Chondrocyte (in vitro differentiated cells): ENCODE results near the gene EPAS1. TPM values are rescaled to one million over a fixed set of nuclear protein-coding genes. Genes with fewer than 3 reads are reported as not detected.

Experiments
- DNase-seq: peaks from one replicate; pipeline ENCODE4 v3.0.0; 2021; ENCODE audit warnings: mixed read lengths, low spot score
- H3K27ac Mint-ChIP-seq: one replicate; pipeline ENCODE4 v1.8.0; 2021; ENCODE audit warnings: mild to moderate bottlenecking, moderate library complexity, mixed read lengths; ENCODE audit not compliant: unreplicated experiment
- H3K27me3 Mint-ChIP-seq: 2 replicates; pipeline ENCODE4 v1.8.0; 2021; ENCODE audit warnings: low read depth, mixed read lengths
- H3K36me3 Mint-ChIP-seq: 2 replicates; pipeline ENCODE4 v1.8.0; 2021; ENCODE audit warnings: low read depth, mixed read lengths
- H3K4me1 Mint-ChIP-seq: 2 replicates; pipeline ENCODE4 v1.8.0; 2021; ENCODE audit warnings: low read depth, mild to moderate bottlenecking, mixed read lengths
- H3K4me3 Mint-ChIP-seq: one replicate; pipeline ENCODE4 v1.8.0; 2021; ENCODE audit warnings: mild to moderate bottlenecking, moderate library complexity, mixed read lengths; ENCODE audit not compliant: unreplicated experiment
- H3K9me3 Mint-ChIP-seq: 2 replicates; pipeline ENCODE4 v1.8.0; 2021; ENCODE audit warnings: low read depth, mixed read lengths
- CTCF ChIP-seq: fragments of 200-600 bp; sonication (generic); IDR thresholded peaks from 2 replicates; pipeline ENCODE4 v1.5.0; 2021; ENCODE audit warnings: antibody characterized with exemption, mild to moderate bottlenecking, moderate library complexity
- total RNA-seq: library from RNA; stranded (reverse); gene quantifications from 3 replicates; pipeline ENCODE4 v1.2.1, GENCODE V29; 2021

EPAS1 gene
- total RNA-seq, 1 donor from 2014 or later: 122 TPM

- H3K4me3 Mint-ChIP-seq: no peak overlapping the region
- no peak overlapping the region for H3K27ac Mint-ChIP-seq
- DNase-seq: no peak
- H3K36me3 Mint-ChIP-seq: peaks cover 46% of the 10 kb centered on the region
- TF ChIP-seq CTCF: no peak
- H3K9me3 Mint-ChIP-seq: no peaks in the 10 kb centered on the region
- H3K27me3 Mint-ChIP-seq: no peaks in the 10 kb centered on the region
- peaks cover 10% of the 10 kb centered on the region for H3K4me1 Mint-ChIP-seq
Measured at GRCh38 chr2:46380038-46380940, 83.1 kb downstream of the EPAS1 start.

GRCh38 chr2:46381263-46381849, 84.1 kb downstream of the EPAS1 start:
- no peak for DNase-seq
- no peak overlapping the region for H3K4me3 Mint-ChIP-seq

GRCh38 chr2:46381871-46382270, 84.7 kb downstream of the EPAS1 start:
- Mint-ChIP-seq H3K27me3 (no peaks in the 10 kb centered on the region), H3K36me3 (peaks cover 39% of the 10 kb centered on the region), H3K4me1 (peaks cover 10% of the 10 kb centered on the region), H3K4me3 (no peak overlapping the region), H3K27ac (no peak overlapping the region), H3K9me3 (no peaks in the 10 kb centered on the region)
- TF ChIP-seq CTCF: no peak
- DNase-seq: no peak

More at GRCh38 chr2:46381263-46381849, 84.1 kb downstream of the EPAS1 start:
- TF ChIP-seq CTCF: no peak
- no peaks in the 10 kb centered on the region for H3K27me3 Mint-ChIP-seq
- H3K9me3 Mint-ChIP-seq: no peaks in the 10 kb centered on the region
- no peak overlapping the region for H3K27ac Mint-ChIP-seq
- peaks cover 41% of the 10 kb centered on the region for H3K36me3 Mint-ChIP-seq
- peaks cover 10% of the 10 kb centered on the region for H3K4me1 Mint-ChIP-seq

- no peak overlapping the region for H3K4me3 Mint-ChIP-seq
- no peak for DNase-seq
- TF ChIP-seq CTCF: no peak
- H3K9me3 Mint-ChIP-seq: no peaks in the 10 kb centered on the region
- H3K4me1 Mint-ChIP-seq: peaks cover 10% of the 10 kb centered on the region
- peaks cover 38% of the 10 kb centered on the region for H3K36me3 Mint-ChIP-seq
- no peak overlapping the region for H3K27ac Mint-ChIP-seq
- no peaks in the 10 kb centered on the region for H3K27me3 Mint-ChIP-seq
Measured at GRCh38 chr2:46382331-46383112, 85.3 kb downstream of the EPAS1 start.

- no peak for TF ChIP-seq CTCF
- no peaks in the 10 kb centered on the region for H3K9me3 Mint-ChIP-seq
- no peak for DNase-seq
- no peaks in the 10 kb centered on the region for H3K27me3 Mint-ChIP-seq
- H3K27ac Mint-ChIP-seq: no peak overlapping the region
- no peak overlapping the region for H3K4me3 Mint-ChIP-seq
- H3K36me3 Mint-ChIP-seq: peaks cover 39% of the 10 kb centered on the region
- peaks cover 10% of the 10 kb centered on the region for H3K4me1 Mint-ChIP-seq
Measured at GRCh38 chr2:46383113-46383395, 85.8 kb downstream of the EPAS1 start.
